D721Med (cell line): ENCODE results near the gene IQGAP2.

Experiments used
- DNase-seq: peaks from one replicate; pipeline ENCODE4 v3.0.0; 2011; ENCODE audit warnings: low spot score; ENCODE audit not compliant: insufficient read length
- FAIRE-seq: peaks from 2 replicates; lab custom pipeline; 2011; peaks lifted over from hg19 to GRCh38; lab: Jason Lieb, UNC
- TF ChIP-seq, protein P1 (sequence below): IDR thresholded peaks from 2 replicates; pipeline ENCODE4 v1.5.1; 2012; ENCODE audit warnings: mild to moderate bottlenecking, control low read depth; ENCODE audit not compliant: insufficient read depth; ENCODE audit errors: missing control alignments

IQGAP2 gene

GRCh38 chr5:76415855-76416254, 12.8 kb downstream of the IQGAP2 start:
- TF ChIP-seq, protein P1, sequence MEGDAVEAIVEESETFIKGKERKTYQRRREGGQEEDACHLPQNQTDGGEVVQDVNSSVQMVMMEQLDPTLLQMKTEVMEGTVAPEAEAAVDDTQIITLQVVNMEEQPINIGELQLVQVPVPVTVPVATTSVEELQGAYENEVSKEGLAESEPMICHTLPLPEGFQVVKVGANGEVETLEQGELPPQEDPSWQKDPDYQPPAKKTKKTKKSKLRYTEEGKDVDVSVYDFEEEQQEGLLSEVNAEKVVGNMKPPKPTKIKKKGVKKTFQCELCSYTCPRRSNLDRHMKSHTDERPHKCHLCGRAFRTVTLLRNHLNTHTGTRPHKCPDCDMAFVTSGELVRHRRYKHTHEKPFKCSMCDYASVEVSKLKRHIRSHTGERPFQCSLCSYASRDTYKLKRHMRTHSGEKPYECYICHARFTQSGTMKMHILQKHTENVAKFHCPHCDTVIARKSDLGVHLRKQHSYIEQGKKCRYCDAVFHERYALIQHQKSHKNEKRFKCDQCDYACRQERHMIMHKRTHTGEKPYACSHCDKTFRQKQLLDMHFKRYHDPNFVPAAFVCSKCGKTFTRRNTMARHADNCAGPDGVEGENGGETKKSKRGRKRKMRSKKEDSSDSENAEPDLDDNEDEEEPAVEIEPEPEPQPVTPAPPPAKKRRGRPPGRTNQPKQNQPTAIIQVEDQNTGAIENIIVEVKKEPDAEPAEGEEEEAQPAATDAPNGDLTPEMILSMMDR = no peak
- FAIRE-seq = no peak

GRCh38 chr5:76419597-76420298, 16.7 kb downstream of the IQGAP2 start:
- DNase-seq (no peak), FAIRE-seq (no peak)
- TF ChIP-seq, protein P1 = no peak

More at GRCh38 chr5:76415855-76416254, 12.8 kb downstream of the IQGAP2 start:
- DNase-seq = no peak

DNA sequence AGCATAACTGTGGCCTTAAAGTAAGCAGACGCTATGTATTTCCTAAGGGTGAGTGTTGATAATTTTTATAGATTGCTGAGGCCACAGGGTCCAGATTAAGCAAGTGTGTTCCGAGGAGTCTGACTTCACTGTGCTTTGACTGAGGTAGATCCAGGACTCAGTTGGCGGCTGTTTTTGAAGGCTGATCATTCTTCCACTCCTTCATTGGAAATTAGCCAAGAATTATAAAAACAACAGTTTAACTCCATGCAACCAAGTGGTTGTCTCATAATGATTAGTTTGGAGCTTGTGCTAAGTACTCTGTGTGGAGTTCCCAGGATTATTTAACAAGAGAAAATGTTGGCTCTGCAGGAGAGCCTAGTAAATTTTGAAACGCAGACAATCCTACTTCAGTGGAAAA, 19.1 kb downstream of the IQGAP2 start:
- TF ChIP-seq, protein P1 = no peak
- no peak for FAIRE-seq
- DNase-seq = no peak

- DNase-seq (no peak), FAIRE-seq (no peak)
- TF ChIP-seq, protein P1 = no peak
Observed at GRCh38 chr5:76422742-76423141, 19.7 kb downstream of the IQGAP2 start.

- FAIRE-seq (no peak), DNase-seq (no peak)
- TF ChIP-seq, protein P1 = no peak
Observed at GRCh38 chr5:76425146-76425545, 22.1 kb downstream of the IQGAP2 start.

- no peak for FAIRE-seq
- DNase-seq = no peak
- TF ChIP-seq, protein P1 = no peak
Observed at GRCh38 chr5:76425928-76426804, 23.1 kb downstream of the IQGAP2 start.
